D341Med (cell line): ENCODE measurements around the gene SECISBP2L.

ENCODE experiments used
- DNase-seq: peaks from one replicate; pipeline ENCODE4 v3.0.0; 2012; ENCODE audit warnings: low spot score

The SECISBP2L gene

DNA sequence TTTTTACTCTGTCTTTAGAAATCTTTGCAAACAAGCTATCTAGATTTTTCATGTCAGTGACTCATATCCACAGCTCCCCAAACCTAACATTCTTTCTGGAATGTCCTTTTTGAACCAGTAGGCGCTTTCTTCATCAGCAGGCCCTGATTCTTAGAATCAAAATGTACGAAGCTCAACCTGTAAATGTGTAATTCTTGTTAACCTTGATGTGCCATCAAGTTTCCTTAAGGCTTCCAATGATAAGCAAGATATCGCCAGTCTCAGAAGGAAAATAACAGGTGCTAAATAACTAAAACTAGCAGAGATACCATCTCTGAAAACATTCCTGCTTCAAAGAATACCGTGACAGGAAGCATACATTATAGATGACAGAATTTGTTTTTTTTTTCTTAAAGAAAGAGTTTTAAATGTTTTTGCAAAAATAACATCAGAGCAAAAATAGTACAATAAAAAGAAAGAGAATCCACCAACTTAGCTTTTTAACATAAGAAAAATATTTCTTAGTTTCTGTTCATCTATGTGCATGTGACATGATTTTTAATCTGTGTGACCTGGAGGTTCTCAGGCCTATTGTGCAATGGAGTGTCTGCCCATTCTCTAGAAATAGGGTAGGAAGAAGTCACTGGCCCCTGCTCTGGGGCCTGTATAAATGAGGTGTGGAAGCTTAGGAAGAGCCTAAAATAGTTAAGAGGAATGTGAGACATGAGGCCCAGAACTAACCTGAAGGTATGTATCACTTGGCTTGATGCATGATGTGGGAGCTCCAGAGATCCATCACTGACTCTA lies 14.7 kb upstream of the SECISBP2L start:
- no peak for DNase-seq

DNA sequence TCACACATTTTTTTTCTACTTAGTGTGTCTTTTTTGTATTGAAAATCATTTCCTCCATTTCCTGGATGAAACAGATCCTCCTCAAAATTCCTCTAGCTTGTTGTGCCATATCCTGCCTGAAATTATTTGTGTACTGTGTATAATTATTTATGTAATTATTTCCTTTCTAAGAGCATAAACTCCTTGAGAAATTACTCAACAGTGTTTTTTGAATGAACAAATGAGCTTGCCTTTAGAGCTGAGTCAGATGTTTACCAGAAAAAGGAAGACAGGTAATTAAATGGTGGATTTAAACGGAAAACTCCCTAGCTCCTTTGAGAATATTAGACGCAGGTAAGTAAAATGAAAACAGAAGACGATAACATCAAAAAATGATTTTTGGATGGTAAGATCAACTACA lies 13.2 kb upstream of the SECISBP2L start:
- no peak for DNase-seq

GRCh38 chr15:49058559-49058958 lies 12.3 kb upstream of the SECISBP2L start:
- no peak for DNase-seq

DNA sequence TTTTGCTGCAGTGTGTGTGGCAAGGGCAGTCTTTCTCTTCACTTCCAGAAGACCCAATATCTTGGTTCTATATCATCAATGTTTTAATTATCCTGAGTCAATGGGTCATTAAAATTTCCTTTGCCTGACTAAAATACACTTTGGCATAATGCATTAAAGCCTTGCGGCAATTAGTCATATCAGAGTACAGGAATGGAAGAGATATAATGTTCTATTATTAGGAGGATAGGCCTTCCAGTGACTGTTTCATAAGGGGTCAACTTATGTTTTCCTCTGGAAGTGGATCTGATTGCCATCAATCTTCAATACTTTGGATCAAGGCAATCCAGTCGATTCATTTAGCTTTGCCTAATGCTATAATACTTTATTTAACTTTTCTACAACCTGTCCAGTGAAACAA lies 9.4 kb upstream of the SECISBP2L start:
- DNase-seq = no peak

- no peak for DNase-seq
Measured at GRCh38 chr15:49052662-49053061, 6.4 kb upstream of the SECISBP2L start.

DNA sequence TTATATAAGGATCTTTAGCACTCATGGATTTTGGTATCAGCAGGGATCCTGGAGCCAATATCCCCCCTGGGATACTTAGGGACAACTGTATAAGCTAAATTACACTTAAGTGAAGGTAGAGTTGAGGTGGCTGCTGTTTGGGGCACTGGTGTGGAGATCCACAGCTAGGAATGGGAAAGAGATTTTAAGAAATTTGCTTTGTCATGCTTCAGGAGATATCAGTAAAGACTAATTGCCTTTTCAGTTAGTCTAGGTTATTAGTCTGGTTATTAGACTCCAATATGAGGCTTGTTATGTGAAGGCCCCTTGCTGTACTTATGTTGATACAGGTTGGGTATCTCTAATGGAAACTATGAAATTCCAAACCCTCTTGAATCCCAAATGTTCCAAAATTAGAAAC lies 1.2 kb upstream of the SECISBP2L start:
- no peak for DNase-seq

- no peak for DNase-seq
Measured at GRCh38 chr15:49045751-49046219, 461 bp downstream of the SECISBP2L start.

DNA sequence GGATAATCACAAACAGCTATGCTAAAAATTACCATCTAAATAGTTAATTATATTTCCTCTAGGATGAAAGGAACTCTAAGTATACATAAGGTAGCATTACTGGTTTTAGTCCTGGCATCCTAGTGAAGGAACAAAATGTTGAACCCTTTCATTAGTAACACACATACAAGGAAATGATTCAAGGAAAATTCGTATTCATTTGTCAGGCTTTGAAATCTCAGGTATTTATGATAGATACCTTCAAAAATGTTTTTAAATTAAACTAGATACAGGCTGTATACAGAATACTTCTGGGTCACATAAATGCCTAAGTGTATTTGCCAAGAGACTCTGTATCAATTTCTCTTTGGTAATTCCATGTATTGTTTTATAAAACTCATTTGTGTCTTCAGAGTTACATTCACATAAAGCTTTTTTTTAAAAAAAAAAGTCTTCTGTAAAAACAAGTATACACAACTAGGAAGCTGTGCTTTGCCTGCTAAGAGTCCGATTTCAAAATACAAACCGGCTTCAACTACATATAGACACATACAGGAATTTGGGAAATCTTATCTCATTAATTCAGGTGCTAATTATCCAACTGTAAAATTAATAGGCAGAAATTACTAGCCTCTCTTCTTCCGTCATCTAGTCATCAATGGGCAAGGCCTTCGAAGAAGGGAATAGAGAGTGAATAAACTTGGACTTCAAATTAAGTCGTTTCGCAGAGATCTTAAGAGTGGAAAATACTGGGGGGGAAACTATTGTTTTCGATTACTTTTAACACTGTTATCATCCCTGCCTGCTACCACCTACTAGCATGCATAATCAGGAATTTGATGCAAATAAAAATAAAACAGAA lies 1.3 kb downstream of the SECISBP2L start:
- no peak for DNase-seq

- DNase-seq = no peak
Measured at GRCh38 chr15:49044002-49044401, 2.2 kb downstream of the SECISBP2L start.

DNA sequence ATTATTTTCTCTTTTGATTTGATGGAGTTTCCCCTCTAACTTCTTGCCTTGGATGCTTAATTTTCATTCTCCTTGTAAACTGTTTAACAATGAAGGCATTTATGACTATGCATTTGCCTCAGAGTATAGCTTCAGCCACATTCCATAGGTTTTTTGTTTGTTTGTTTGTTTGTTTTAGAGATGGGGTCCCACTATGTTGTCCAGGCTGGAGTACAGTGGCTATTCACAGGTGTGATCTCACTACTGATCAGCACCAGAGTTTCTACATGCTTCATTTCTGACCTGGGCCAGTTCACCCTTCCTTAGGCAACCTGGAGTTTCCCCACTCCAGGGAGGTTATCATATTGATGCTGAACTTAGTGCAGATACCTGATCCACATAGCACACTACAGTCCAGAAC lies 4.1 kb downstream of the SECISBP2L start:
- DNase-seq = no peak

DNA sequence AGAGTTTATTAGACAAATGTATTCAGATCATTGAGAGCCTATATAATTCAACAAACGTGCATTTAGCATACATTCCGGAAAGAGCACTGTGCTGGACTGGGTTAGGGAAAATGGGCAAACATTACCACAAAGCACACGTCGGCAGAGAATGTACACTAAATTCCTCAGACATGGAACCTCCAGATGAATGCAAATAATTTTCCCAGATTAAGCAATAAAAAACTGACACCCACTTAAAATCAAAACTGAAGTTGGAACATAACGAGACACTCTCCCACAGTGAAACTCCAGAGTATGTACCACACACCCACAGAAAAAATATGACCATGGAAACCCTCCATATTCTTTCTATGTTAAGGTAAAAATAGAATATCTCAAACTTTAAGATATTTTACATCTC lies 4.8 kb downstream of the SECISBP2L start:
- DNase-seq = no peak

DNA sequence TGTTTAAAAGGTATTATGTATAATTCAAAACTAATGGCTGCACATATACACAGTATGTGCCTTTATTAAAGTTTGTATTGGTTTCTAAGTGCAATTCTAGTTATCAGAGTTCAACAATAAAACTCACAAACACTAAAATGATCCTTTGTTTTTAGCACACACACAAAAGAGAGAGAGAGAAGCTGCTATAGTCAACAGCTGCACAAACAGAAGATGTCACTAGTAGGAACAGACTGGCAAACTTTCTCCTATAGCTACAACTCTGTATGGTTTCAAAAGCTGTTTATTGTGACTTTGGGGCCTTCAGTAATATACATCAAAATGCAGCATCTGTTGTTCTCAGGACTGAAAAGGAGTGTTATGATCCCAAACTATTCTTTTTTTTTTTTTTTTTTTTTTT lies 6.1 kb downstream of the SECISBP2L start:
- DNase-seq = no peak

GRCh38 chr15:49038382-49038781 lies 7.9 kb downstream of the SECISBP2L start:
- no peak for DNase-seq

- no peak for DNase-seq
Measured at GRCh38 chr15:49037546-49037940, 8.7 kb downstream of the SECISBP2L start.

GRCh38 chr15:49036650-49037545 lies 9.3 kb downstream of the SECISBP2L start:
- DNase-seq = no peak

- no peak for DNase-seq
Measured at GRCh38 chr15:49035825-49036224, 10.4 kb downstream of the SECISBP2L start.

DNA sequence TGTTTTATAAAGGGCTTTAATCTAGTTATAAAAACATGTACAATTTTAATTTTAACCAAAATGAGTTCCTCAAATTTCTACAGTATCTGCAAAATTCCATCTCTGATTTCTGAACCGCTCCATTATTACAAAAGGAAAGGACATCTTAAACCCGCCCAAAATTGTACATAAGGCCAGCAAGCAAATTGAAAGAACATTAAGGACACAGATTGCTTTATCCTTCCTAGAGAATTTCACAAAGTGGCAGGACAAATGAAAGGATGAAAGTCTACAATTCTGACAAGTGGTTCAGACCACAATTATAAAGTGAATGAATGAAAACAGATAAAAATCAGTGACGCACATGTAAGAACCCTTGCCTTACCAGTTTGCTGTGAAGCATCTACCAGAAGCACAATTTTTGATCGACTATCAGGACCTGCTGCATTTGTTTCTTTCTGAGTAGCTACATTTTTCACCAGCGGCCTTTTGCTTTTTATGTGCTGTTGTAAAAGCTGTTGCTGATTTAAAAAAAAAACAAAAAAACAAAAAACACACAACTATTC lies 13.6 kb downstream of the SECISBP2L start:
- no peak for DNase-seq

- no peak for DNase-seq
Measured at GRCh38 chr15:49031804-49032203, 14.4 kb downstream of the SECISBP2L start.

GRCh38 chr15:49026700-49027099 lies 19.5 kb downstream of the SECISBP2L start:
- DNase-seq = no peak

- no peak for DNase-seq
Measured at GRCh38 chr15:49024840-49025239, 21.4 kb downstream of the SECISBP2L start.

GRCh38 chr15:49023354-49023753 lies 22.9 kb downstream of the SECISBP2L start:
- no peak for DNase-seq

GRCh38 chr15:49015896-49016295 lies 30.4 kb downstream of the SECISBP2L start:
- DNase-seq = no peak
